GM21360 (cell line): ENCODE data around the gene MLH3.

Experiments used
- ATAC-seq: cut with Tn5 transposase; IDR thresholded peaks from one replicate; pipeline ENCODE4 v1.9.1; 2021; ENCODE audit warnings: mild to moderate bottlenecking, moderate library complexity; ENCODE audit not compliant: unreplicated experiment

MLH3 gene

GRCh38 chr14:75067212-75067611 is 15.9 kb upstream of the MLH3 start:
- no peak for ATAC-seq

- no peak for ATAC-seq
Observed at GRCh38 chr14:75066691-75067090, 15.4 kb upstream of the MLH3 start.

- no peak for ATAC-seq
Observed at GRCh38 chr14:75064205-75064567, 12.9 kb upstream of the MLH3 start.

- peak; percentile 93 for ATAC-seq
Observed at GRCh38 chr14:75063491-75064204, 12.4 kb upstream of the MLH3 start, which contains the start of gene ACYP1. TSS of gene ACYP1 (minus strand) at chr14:75064024. CDS start at chr14:75063553, 471 bp downstream.

- no peak for ATAC-seq
Observed at GRCh38 chr14:75063013-75063412, 11.7 kb upstream of the MLH3 start.

- no peak for ATAC-seq
Observed at GRCh38 chr14:75060420-75060819, 9.2 kb upstream of the MLH3 start.

GRCh38 chr14:75059642-75060041 is 8.4 kb upstream of the MLH3 start:
- no peak for ATAC-seq

- ATAC-seq: no peak
Observed at GRCh38 chr14:75054421-75054820, 3.2 kb upstream of the MLH3 start.

- ATAC-seq: no peak
Observed at GRCh38 chr14:75053396-75054291, 2.4 kb upstream of the MLH3 start.

GRCh38 chr14:75051556-75051899 is 261 bp upstream of the MLH3 start:
- no peak for ATAC-seq

- no peak for ATAC-seq
Observed at GRCh38 chr14:75049731-75050201, 1.5 kb downstream of the MLH3 start.

GRCh38 chr14:75049136-75049535 is 2.1 kb downstream of the MLH3 start:
- no peak for ATAC-seq

- no peak for ATAC-seq
Observed at GRCh38 chr14:75048101-75048500, 3.2 kb downstream of the MLH3 start.

- no peak for ATAC-seq
Observed at GRCh38 chr14:75047506-75047905, 3.8 kb downstream of the MLH3 start.

GRCh38 chr14:75046899-75047298 is 4.4 kb downstream of the MLH3 start:
- ATAC-seq: no peak

GRCh38 chr14:75046275-75046674 is 5.0 kb downstream of the MLH3 start:
- no peak for ATAC-seq

GRCh38 chr14:75044752-75045151 is 6.5 kb downstream of the MLH3 start:
- no peak for ATAC-seq

- no peak for ATAC-seq
Observed at GRCh38 chr14:75044322-75044721, 6.9 kb downstream of the MLH3 start.

- no peak for ATAC-seq
Observed at GRCh38 chr14:75042035-75042434, 9.2 kb downstream of the MLH3 start.

GRCh38 chr14:75041613-75042012 is 9.7 kb downstream of the MLH3 start:
- no peak for ATAC-seq

- ATAC-seq: no peak
Observed at GRCh38 chr14:75040959-75041358, 10.3 kb downstream of the MLH3 start.

GRCh38 chr14:75040507-75040906 is 10.8 kb downstream of the MLH3 start:
- ATAC-seq: no peak
